HL-60 (cell line): ENCODE results near the gene SAMD9.

Experiments used
- GABPA ChIP-seq: IDR thresholded peaks from 2 replicates; pipeline ENCODE4 v1.6.1; 2012; ENCODE audit warnings: low read depth
- POLR2AphosphoS5 ChIP-seq: IDR thresholded peaks from 2 replicates; pipeline ENCODE4 v1.6.1; 2012; ENCODE audit warnings: low read depth
- SPI1 ChIP-seq: IDR thresholded peaks from 2 replicates; pipeline ENCODE4 v1.6.1; 2012; ENCODE audit warnings: low read depth, mild to moderate bottlenecking, borderline replicate concordance
- TF ChIP-seq, protein P1 (sequence below): IDR thresholded peaks from one replicate; pipeline ENCODE4 v1.5.1; 2011; ENCODE audit warnings: low read length, control low read depth, inconsistent platforms; ENCODE audit not compliant: insufficient read depth
- TF ChIP-seq, protein P2 (sequence below): IDR thresholded peaks from 2 replicates; pipeline ENCODE4 v1.6.1; 2012; ENCODE audit warnings: low read depth; ENCODE audit not compliant: insufficient replicate concordance

DNA sequence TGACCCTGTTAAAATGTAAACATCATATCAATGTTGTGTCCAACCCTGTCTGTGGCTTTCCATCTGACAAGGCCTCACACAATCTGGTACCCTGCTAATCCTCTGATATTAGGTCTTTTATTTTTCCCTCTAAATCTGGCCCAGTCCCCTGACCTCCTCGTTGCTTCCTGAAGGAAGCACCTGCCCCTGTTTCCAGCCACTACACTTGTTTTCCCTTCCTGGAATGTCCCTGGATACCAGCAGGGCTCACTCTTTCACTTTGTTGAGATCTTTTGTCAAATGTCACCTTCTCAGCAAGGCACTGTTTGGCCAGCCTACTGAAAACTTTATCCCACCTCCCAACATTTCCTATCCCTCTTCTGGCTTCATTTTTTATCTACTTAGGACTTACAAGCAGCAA, 28.3 kb upstream of the SAMD9 start:
- TF ChIP-seq, protein P1, sequence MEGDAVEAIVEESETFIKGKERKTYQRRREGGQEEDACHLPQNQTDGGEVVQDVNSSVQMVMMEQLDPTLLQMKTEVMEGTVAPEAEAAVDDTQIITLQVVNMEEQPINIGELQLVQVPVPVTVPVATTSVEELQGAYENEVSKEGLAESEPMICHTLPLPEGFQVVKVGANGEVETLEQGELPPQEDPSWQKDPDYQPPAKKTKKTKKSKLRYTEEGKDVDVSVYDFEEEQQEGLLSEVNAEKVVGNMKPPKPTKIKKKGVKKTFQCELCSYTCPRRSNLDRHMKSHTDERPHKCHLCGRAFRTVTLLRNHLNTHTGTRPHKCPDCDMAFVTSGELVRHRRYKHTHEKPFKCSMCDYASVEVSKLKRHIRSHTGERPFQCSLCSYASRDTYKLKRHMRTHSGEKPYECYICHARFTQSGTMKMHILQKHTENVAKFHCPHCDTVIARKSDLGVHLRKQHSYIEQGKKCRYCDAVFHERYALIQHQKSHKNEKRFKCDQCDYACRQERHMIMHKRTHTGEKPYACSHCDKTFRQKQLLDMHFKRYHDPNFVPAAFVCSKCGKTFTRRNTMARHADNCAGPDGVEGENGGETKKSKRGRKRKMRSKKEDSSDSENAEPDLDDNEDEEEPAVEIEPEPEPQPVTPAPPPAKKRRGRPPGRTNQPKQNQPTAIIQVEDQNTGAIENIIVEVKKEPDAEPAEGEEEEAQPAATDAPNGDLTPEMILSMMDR, result no peak
- TF ChIP-seq POLR2AphosphoS5, result no peak
- TF ChIP-seq, protein P2, sequence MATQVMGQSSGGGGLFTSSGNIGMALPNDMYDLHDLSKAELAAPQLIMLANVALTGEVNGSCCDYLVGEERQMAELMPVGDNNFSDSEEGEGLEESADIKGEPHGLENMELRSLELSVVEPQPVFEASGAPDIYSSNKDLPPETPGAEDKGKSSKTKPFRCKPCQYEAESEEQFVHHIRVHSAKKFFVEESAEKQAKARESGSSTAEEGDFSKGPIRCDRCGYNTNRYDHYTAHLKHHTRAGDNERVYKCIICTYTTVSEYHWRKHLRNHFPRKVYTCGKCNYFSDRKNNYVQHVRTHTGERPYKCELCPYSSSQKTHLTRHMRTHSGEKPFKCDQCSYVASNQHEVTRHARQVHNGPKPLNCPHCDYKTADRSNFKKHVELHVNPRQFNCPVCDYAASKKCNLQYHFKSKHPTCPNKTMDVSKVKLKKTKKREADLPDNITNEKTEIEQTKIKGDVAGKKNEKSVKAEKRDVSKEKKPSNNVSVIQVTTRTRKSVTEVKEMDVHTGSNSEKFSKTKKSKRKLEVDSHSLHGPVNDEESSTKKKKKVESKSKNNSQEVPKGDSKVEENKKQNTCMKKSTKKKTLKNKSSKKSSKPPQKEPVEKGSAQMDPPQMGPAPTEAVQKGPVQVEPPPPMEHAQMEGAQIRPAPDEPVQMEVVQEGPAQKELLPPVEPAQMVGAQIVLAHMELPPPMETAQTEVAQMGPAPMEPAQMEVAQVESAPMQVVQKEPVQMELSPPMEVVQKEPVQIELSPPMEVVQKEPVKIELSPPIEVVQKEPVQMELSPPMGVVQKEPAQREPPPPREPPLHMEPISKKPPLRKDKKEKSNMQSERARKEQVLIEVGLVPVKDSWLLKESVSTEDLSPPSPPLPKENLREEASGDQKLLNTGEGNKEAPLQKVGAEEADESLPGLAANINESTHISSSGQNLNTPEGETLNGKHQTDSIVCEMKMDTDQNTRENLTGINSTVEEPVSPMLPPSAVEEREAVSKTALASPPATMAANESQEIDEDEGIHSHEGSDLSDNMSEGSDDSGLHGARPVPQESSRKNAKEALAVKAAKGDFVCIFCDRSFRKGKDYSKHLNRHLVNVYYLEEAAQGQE, result no peak
- no peak for TF ChIP-seq GABPA
- TF ChIP-seq SPI1, result no peak
